SH-SY5Y (cell line): ENCODE results near the gene TUBG2.

Source experiments
- GATA2 ChIP-seq: IDR thresholded peaks from 2 replicates; pipeline ENCODE4 v1.6.1; 2011; ENCODE audit warnings: mild to moderate bottlenecking, low read depth, low read length
- GATA3 ChIP-seq: IDR thresholded peaks from 2 replicates; pipeline ENCODE4 v1.6.1; 2011; ENCODE audit warnings: low read depth, mild to moderate bottlenecking, low read length, moderate library complexity

- TF ChIP-seq GATA2, result no peak
- no peak for TF ChIP-seq GATA3
Measured at GRCh38 chr17:42700586-42701289, 41.7 kb downstream of the TUBG2 start.
